Measurements from ENCODE around the gene GP5. TPM values are rescaled to one million over a fixed set of nuclear protein-coding genes. Genes with fewer than 3 reads are reported as not detected.
A peak's percentile ranks its signal among the peaks of the same experiment; 100 is the strongest.

GP5 gene
- total RNA-seq, 1 donor from 2014 or later: not detected

- DNase-seq (ENCODE audit: low read depth): no peak
- no peak for TF ChIP-seq CTCF (conservative IDR thresholded peaks at IDR 0.05; ENCODE audit: low read depth, low read length)
- no peak overlapping the region for H3K4me3 ChIP-seq (ENCODE audit: low read depth, low read length)
These were observed 23.1 kb upstream of the GP5 start for GRCh38 chr3:194422188-194422587.

- H3K4me3 ChIP-seq (ENCODE audit: low read depth, low read length): no peak overlapping the region
- DNase-seq (ENCODE audit: low read depth): no peak
- no peak for TF ChIP-seq CTCF (conservative IDR thresholded peaks at IDR 0.05; ENCODE audit: low read depth, low read length)
These were observed 19.6 kb upstream of the GP5 start for GRCh38 chr3:194418671-194419070.

GRCh38 chr3:194407423-194407822 is 8.4 kb upstream of the GP5 start:
- no peak for DNase-seq (ENCODE audit: low read depth)
- no peak for TF ChIP-seq CTCF (conservative IDR thresholded peaks at IDR 0.05; ENCODE audit: low read depth, low read length)
- no peak overlapping the region for H3K4me3 ChIP-seq (ENCODE audit: low read depth, low read length)

GRCh38 chr3:194405766-194406165 is 6.7 kb upstream of the GP5 start:
- TF ChIP-seq CTCF (conservative IDR thresholded peaks at IDR 0.05; ENCODE audit: low read depth, low read length): no peak
- DNase-seq (ENCODE audit: low read depth): no peak
- H3K4me3 ChIP-seq (ENCODE audit: low read depth, low read length): no peak overlapping the region

GRCh38 chr3:194404365-194405140 is 5.5 kb upstream of the GP5 start:
- TF ChIP-seq CTCF (conservative IDR thresholded peaks at IDR 0.05; ENCODE audit: low read depth, low read length): peak; percentile 69
- no peak overlapping the region for H3K4me3 ChIP-seq (ENCODE audit: low read depth, low read length)
- DNase-seq (ENCODE audit: low read depth): no peak

- no peak for DNase-seq (ENCODE audit: low read depth)
- no peak for TF ChIP-seq CTCF (conservative IDR thresholded peaks at IDR 0.05; ENCODE audit: low read depth, low read length)
- H3K4me3 ChIP-seq (ENCODE audit: low read depth, low read length): no peak overlapping the region
These were observed 2.8 kb upstream of the GP5 start for GRCh38 chr3:194401868-194402329.

GRCh38 chr3:194401346-194401745 is 2.3 kb upstream of the GP5 start:
- TF ChIP-seq CTCF (conservative IDR thresholded peaks at IDR 0.05; ENCODE audit: low read depth, low read length): no peak
- H3K4me3 ChIP-seq (ENCODE audit: low read depth, low read length): no peak overlapping the region
- DNase-seq (ENCODE audit: low read depth): no peak

All from epithelial cell of proximal tubule (primary cell).